Osteocyte (in vitro differentiated cells): ENCODE data around the gene RIMBP2. TPM values are rescaled to one million over a fixed set of nuclear protein-coding genes. Genes with fewer than 3 reads are reported as not detected.

ENCODE experiments used
- DNase-seq: peaks from one replicate; pipeline ENCODE4 v3.0.0; 2021; ENCODE audit warnings: mixed read lengths; ENCODE audit not compliant: unreplicated experiment; ENCODE audit errors: extremely low spot score
- H3K27ac Mint-ChIP-seq: one replicate; pipeline ENCODE4 v1.8.0; 2021; ENCODE audit warnings: mild to moderate bottlenecking, mixed read lengths; ENCODE audit not compliant: unreplicated experiment
- H3K27me3 Mint-ChIP-seq: one replicate; pipeline ENCODE4 v1.8.0; 2021; ENCODE audit warnings: mixed read lengths; ENCODE audit not compliant: unreplicated experiment
- H3K36me3 Mint-ChIP-seq: one replicate; pipeline ENCODE4 v1.8.0; 2021; ENCODE audit warnings: mixed read lengths; ENCODE audit not compliant: unreplicated experiment
- H3K4me1 Mint-ChIP-seq: one replicate; pipeline ENCODE4 v1.8.0; 2021; ENCODE audit warnings: mixed read lengths; ENCODE audit not compliant: unreplicated experiment
- H3K4me3 Mint-ChIP-seq: one replicate; pipeline ENCODE4 v1.8.0; 2021; ENCODE audit warnings: mild to moderate bottlenecking, moderate library complexity, mixed read lengths; ENCODE audit not compliant: unreplicated experiment
- H3K9me3 Mint-ChIP-seq: one replicate; pipeline ENCODE4 v1.8.0; 2021; ENCODE audit warnings: mixed read lengths; ENCODE audit not compliant: unreplicated experiment
- CTCF ChIP-seq: fragments of 200-600 bp; sonication (generic); IDR thresholded peaks from 2 replicates; pipeline ENCODE4 v1.5.0; 2021; ENCODE audit warnings: antibody characterized with exemption, mild to moderate bottlenecking, moderate library complexity
- total RNA-seq: library from RNA; stranded (reverse); gene quantifications from 2 replicates; pipeline ENCODE4 v1.2.1, GENCODE V29; 2021

Gene RIMBP2
- total RNA-seq, 1 donor from 2014 or later: 0.13 TPM

DNA sequence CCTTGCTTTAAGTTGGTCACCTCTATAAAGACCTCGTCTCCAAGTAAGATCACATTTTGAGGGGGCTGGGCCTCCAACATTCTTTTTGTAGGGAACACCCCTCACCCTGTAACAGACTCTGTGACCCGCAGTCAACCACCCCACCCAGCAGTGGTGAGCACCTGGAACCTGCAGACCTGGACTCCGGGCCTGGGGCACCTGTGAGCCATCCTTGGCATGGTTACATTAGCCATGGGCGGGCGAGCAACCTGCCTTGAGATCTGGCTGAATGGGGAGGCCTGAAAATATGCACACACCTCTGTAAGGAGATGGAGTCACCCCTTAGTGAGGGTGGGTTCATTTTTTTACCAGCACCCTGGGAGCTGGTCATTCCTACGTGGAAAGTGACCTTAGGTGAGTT lies 95.3 kb downstream of the RIMBP2 start:
- H3K4me3 Mint-ChIP-seq: no peak overlapping the region
- H3K4me1 Mint-ChIP-seq: no peaks in the 10 kb centered on the region
- no peak for DNase-seq
- H3K9me3 Mint-ChIP-seq: peaks cover 35% of the 10 kb centered on the region
- H3K27me3 Mint-ChIP-seq: no peaks in the 10 kb centered on the region
- H3K36me3 Mint-ChIP-seq: no peaks in the 10 kb centered on the region
- no peak for TF ChIP-seq CTCF
- H3K27ac Mint-ChIP-seq: no peak overlapping the region

- no peak for DNase-seq
- H3K27me3 Mint-ChIP-seq: no peaks in the 10 kb centered on the region
- H3K4me3 Mint-ChIP-seq: no peak overlapping the region
- H3K36me3 Mint-ChIP-seq: no peaks in the 10 kb centered on the region
- no peak for TF ChIP-seq CTCF
- no peaks in the 10 kb centered on the region for H3K4me1 Mint-ChIP-seq
- peaks cover 31% of the 10 kb centered on the region for H3K9me3 Mint-ChIP-seq
- no peak overlapping the region for H3K27ac Mint-ChIP-seq
Measured at GRCh38 chr12:130620281-130620680, 95.8 kb downstream of the RIMBP2 start.

DNA sequence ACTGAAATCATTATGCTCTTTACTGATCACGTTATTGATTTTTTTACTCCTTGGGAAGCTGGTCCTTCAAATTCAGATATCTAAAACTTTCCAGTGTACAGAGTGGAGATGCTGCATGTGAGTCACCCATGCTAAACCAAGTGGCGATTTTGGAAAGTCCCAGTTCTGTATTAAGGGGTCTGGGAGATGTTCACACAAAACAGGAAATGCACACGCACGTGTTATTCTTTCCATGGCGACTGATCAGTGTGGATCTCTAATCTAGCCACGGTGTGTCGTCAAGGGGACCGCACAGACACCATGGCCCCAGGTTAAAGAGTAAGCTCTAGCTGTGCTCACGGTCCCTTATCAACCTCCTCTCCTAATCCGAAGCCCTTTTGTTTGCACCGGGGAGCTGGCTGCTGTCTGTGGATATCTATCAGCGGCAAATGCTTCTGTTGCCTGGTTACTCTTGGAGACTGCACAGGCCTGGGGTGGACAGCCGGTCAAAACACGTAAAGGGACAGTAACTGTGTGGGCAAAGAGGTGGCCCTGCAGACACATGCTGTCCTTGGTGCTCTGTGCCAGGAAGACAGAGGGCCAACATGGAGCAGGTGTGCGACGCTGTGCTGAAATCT lies 96.6 kb downstream of the RIMBP2 start:
- no peak for TF ChIP-seq CTCF
- Mint-ChIP-seq H3K36me3 (no peaks in the 10 kb centered on the region), H3K9me3 (peaks cover 30% of the 10 kb centered on the region), H3K27me3 (no peaks in the 10 kb centered on the region), H3K4me1 (no peaks in the 10 kb centered on the region), H3K4me3 (no peak overlapping the region), H3K27ac (no peak overlapping the region)
- no peak for DNase-seq

DNA sequence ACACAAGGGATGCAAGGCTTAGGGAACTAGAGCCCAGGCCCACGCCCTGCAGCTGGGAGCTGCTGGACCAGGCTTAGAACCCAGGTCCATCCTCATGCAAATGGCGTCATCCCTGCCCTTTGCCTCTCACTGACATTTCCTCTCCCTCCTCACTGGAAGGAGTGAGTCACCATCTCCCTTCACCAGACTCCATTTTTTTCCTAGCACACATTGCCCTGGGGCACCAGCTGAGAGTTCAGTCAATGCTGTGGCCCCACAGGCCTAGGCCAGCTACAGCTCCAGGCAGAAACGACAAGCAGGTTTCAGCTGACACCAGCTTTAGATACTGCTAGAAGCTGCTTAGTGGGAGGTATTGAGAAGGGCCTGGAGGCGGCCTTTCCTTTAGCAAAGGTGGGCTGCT lies 98.9 kb downstream of the RIMBP2 start:
- DNase-seq: no peak
- H3K27me3 Mint-ChIP-seq: no peaks in the 10 kb centered on the region
- no peak overlapping the region for H3K4me3 Mint-ChIP-seq
- no peaks in the 10 kb centered on the region for H3K36me3 Mint-ChIP-seq
- TF ChIP-seq CTCF: no peak
- peaks cover 23% of the 10 kb centered on the region for H3K9me3 Mint-ChIP-seq
- no peak overlapping the region for H3K27ac Mint-ChIP-seq
- H3K4me1 Mint-ChIP-seq: no peaks in the 10 kb centered on the region

DNA sequence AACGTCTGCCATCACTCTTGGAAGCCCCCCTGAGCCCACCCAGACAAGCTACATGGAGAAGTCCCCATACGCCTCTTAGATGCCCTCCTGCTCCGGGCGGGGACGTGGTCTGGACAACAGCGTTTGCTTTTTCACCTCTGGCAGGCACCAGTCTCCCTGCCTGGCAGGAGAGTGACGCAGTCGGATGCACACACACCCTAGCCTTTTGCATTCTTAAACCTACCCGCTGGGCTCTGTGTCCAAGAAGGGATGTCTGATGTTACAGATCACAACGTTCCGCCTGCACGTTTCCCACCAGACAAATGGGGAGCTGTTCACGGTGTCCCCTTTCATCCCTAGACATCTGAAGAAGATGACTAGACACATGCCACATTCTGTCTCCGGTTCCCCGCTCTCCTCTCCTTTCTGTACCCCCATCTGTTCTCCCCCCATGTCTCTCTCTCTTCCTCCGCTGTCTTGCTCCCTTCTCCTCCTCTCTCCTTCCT lies 100.2 kb downstream of the RIMBP2 start:
- Mint-ChIP-seq H3K4me3 (no peak overlapping the region), H3K36me3 (no peaks in the 10 kb centered on the region), H3K27me3 (no peaks in the 10 kb centered on the region), H3K27ac (no peak overlapping the region), H3K4me1 (no peaks in the 10 kb centered on the region), H3K9me3 (peaks cover 18% of the 10 kb centered on the region)
- no peak for DNase-seq
- no peak for TF ChIP-seq CTCF
